Subcutaneous adipose tissue (tissue), 4 donors: ENCODE results near the gene TMEM9. TPM values are rescaled to one million over a fixed set of nuclear protein-coding genes. Genes with fewer than 3 reads are reported as not detected.

Source experiments
- total RNA-seq, 4 donors: library from RNA; depleted of rRNA; stranded (reverse); fragments of >200 nt; gene quantifications; one replicate each; pipeline ENCODE4 v1.1.0, GENCODE V29; 2016
- TF ChIP-seq, protein P1 (sequence below): fragments of 450-650 bp; IDR thresholded peaks from one replicate; pipeline ENCODE4 v1.5.1; 2016; ENCODE audit warnings: low read depth, mild to moderate bottlenecking, control low read depth, antibody characterized with exemption, moderate library complexity

Gene TMEM9
- total RNA-seq, 4 donors from 2014 or later = 17.4 to 38.4 (median 35.2) TPM

DNA sequence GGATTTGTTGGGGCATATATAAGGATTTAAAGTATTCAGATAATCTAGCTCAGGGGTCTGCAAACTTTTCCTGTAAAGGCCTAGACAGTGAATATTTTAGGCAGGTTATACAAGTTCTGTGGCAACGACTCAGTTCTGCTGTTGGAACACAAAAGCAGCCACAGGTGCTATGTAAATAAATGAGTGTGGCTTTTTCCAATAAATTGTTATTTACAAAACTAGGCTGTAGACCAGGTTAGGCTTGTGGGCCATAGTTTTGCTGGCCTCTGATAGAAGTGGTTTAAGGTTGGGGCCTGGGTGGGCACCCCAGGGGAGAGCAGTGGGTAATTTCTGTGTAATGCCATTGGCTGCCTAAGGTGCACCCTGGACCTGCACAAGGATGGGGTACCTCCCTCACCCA is 19.5 kb upstream of the TMEM9 start:
- TF ChIP-seq, protein P1, sequence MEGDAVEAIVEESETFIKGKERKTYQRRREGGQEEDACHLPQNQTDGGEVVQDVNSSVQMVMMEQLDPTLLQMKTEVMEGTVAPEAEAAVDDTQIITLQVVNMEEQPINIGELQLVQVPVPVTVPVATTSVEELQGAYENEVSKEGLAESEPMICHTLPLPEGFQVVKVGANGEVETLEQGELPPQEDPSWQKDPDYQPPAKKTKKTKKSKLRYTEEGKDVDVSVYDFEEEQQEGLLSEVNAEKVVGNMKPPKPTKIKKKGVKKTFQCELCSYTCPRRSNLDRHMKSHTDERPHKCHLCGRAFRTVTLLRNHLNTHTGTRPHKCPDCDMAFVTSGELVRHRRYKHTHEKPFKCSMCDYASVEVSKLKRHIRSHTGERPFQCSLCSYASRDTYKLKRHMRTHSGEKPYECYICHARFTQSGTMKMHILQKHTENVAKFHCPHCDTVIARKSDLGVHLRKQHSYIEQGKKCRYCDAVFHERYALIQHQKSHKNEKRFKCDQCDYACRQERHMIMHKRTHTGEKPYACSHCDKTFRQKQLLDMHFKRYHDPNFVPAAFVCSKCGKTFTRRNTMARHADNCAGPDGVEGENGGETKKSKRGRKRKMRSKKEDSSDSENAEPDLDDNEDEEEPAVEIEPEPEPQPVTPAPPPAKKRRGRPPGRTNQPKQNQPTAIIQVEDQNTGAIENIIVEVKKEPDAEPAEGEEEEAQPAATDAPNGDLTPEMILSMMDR = no peak

DNA sequence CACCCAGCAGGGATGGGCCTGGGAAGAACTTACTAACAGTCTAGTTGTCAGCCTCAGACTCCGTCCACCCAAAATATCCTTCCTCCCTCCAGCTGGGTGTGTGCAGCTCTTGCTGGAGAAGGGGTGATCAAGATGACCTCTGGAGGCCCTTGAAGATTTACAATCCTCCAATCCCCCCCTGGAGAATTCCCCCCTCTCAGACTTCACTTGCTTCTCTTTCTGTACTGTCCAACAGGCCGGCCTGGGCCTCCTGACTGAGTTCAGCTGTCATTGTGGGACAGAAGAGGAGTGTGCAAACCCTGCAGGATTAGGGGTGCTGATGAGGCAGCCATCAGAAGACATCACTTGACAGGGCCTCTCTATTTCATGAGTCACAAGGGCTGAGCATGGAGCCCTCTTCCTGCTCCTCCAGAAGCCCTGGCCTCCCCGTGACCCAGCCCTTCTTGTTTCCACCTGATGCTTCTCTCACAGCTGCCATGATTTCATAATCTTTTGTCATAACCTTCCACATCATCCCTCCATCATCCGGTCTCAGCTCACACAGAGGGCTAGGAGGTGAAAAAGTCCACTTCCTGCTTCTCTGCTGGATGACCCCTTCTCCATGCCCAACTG is 18.8 kb upstream of the TMEM9 start:
- TF ChIP-seq, protein P1 = no peak

DNA sequence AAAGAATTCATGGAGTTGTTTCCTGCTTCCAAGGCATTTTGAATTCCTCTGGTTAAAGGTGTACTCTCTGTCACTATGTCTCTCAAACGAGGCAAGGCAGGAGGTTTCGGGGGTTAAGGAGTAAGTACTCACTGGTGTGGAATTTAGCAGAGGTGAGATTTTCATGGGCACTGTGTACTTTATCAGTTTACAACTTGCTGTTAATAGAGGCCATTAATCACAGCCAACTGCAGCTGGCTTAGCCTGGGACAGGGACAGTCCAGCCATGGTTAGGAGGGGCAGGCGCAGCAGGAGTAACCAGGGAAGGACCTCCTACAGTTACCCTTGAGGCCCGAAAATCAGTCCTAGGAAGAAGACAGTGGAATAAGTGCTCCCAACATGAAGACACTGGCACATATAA is 18.1 kb upstream of the TMEM9 start:
- TF ChIP-seq, protein P1 = no peak

DNA sequence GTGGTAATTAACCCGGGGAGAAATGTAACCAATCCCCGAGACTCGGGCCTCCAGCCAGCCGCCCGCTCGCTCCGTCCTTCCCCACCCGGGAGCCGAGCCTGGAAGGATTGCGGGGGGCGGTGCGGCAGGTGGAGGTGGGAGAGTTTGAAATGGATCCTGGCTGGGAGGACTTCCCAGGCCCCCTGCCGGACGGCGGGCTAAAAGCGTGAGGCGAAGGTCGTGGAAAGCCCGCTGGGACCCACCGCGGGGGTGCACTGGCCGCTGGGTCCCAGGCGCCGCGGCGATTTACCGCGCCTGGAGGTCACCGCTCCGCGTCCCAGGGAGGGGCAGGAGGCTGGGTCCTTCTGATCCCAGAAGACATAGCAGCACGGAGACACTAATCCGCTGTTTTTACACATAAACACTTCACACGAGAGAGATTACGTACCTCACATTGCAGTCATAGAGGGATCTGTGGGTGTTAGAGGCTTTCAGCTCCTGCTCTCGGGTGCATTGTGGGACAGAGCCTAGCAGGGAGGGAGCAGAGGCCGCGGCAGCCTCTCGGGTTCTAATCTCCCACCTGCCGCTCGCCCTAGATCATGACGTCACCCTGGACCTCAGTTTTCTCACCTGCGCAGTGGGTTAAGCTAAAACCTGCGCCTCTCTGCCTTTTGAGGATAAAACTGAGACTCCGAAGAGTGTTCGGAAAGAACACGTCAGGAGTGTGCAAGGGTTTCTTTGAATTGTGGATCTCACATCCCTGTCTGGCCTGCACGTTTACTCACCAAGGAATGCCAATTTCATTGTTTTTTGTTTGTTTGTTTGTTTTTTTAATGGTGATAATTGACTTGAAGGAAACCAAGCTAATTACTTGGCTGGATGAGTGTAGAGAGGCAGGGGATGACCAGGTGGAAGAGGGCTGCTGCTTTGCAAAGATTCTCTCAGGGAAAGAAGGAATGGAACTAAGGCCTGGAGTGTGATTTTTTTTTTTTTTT is 17.1 kb upstream of the TMEM9 start:
- TF ChIP-seq, protein P1 = no peak

DNA sequence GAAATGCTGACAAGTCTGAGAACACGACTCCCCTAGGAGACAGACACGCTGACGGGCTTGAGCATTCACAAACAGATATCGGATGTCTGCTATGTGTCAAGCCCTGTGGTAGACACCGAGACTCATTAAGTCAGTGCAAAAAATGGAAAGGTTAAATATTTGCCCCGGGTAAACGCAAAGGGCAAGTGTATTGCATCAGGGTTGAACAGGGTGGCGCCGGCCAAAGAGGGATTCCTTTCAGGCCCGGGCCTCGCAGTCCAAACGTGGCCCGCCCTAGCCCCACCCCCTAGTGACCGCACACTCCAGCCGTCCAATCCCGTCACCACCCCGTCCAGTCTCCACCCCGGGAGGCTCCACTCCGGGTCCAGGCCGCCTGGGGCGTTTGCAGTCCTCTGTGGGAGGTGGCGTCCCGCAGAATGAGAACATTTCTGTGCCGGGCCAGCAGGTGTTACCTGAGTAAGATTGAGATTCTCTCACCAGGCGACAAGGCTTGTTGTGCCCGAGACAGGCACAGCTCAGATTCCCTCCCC is 16.3 kb upstream of the TMEM9 start:
- TF ChIP-seq, protein P1 = no peak

DNA sequence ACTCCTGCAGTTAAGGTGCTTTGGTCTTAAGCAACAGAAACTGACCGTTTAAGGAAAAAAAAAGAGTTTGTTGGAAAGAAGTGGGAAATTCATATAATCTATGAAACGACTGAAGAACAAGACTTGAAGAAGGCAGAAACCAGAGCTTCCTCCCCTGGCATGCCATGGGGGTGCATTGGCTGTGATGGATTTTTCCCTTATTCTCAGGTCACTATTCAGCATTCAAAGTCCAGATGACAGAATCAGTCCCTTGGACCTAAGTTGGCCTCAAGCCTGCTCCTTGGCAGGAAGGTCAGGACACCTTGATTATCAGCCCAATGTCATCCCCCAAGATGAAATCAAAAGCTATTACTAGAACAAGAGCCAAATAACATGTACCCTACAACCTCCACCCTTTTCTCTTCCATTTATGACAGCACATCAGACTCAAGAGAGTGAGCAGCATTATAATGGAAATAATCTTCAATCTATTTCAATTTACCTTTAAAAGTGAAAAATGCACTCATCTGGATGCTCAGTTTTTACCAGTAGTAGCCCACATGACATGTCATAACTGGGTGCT is 15.8 kb upstream of the TMEM9 start:
- TF ChIP-seq, protein P1 = no peak

DNA sequence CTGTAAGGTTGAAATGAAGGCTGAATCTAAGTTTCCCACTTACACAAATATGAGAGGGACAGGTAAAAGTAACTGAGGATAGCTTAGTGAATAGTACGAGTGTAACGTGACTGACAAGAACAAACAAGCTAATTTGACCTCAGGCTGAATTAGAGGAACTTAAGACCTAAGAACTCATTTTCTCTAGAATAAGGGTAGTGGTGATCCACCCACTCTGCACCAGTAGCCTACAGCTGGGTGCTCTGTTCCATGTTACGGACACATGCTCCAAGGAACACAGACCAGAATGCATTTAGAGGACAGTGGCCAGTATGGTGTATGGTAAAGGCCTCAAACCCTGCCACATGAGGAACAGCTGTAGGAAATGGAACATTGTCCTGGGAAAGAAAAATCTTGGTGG is 14.9 kb upstream of the TMEM9 start:
- TF ChIP-seq, protein P1 = no peak
